Fibroblast of mammary gland (primary cell): Measurements from ENCODE around the gene ADH5.

Experiments used
- DNase-seq: peaks from one replicate; pipeline ENCODE4 v3.0.0-alpha.2; 2010; ENCODE audit warnings: low read depth
- H3K4me3 ChIP-seq: 2 replicates; pipeline ENCODE4 v1.5.1; 2011; ENCODE audit warnings: low read depth, mild to moderate bottlenecking, low read length, moderate library complexity; ENCODE audit not compliant: control insufficient read depth
- CTCF ChIP-seq: conservative IDR thresholded peaks from 2 replicates; pipeline ENCODE4 v1.5.1; 2011; ENCODE audit warnings: low read depth, low read length, inconsistent platforms; ENCODE audit not compliant: control insufficient read depth, insufficient read depth

The ADH5 gene

GRCh38 chr4:99022566-99022965 is 66.0 kb downstream of the ADH5 start:
- H3K4me3 ChIP-seq, result no peak overlapping the region
- no peak for DNase-seq
- no peak for TF ChIP-seq CTCF

- DNase-seq, result no peak
- no peak for TF ChIP-seq CTCF
- H3K4me3 ChIP-seq, result no peak overlapping the region
Observed at GRCh38 chr4:99021386-99021785, 67.2 kb downstream of the ADH5 start.
